ENCODE results near the gene ARHGAP40.

GRCh38 chr20:38680500-38681306 is 79.1 kb downstream of the ARHGAP40 start:
- no peak for TF ChIP-seq EZH2phosphoT487 (IDR thresholded peaks at IDR 0.05; ENCODE audit: insufficient read depth, low read depth)
- TF ChIP-seq EZH2 (IDR thresholded peaks at IDR 0.05; ENCODE audit: insufficient read depth, poor library complexity, severe bottlenecking): no peak

All from GM23248 (cell line).